Measurements from ENCODE around the gene RTL5.

DNA sequence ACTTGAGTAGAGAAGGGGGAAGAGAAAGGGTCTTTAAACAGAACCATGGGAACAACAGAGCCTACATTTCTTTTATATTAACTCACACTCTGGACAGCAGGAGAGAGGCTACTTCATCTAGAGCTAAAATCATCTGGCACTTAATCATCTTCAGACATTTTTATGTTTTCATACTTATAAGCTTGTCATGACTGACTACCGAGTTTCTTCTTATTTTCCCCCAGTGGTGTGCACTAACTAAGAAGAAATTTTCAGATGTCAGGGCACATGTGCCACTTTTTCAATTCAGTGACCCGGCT, 11.8 kb upstream of the RTL5 start:
- TF ChIP-seq, protein P1, sequence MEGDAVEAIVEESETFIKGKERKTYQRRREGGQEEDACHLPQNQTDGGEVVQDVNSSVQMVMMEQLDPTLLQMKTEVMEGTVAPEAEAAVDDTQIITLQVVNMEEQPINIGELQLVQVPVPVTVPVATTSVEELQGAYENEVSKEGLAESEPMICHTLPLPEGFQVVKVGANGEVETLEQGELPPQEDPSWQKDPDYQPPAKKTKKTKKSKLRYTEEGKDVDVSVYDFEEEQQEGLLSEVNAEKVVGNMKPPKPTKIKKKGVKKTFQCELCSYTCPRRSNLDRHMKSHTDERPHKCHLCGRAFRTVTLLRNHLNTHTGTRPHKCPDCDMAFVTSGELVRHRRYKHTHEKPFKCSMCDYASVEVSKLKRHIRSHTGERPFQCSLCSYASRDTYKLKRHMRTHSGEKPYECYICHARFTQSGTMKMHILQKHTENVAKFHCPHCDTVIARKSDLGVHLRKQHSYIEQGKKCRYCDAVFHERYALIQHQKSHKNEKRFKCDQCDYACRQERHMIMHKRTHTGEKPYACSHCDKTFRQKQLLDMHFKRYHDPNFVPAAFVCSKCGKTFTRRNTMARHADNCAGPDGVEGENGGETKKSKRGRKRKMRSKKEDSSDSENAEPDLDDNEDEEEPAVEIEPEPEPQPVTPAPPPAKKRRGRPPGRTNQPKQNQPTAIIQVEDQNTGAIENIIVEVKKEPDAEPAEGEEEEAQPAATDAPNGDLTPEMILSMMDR (IDR thresholded peaks at IDR 0.05) = no peak
- TF ChIP-seq POLR2A (IDR thresholded peaks at IDR 0.05) (no peak), POLR2AphosphoS5 (IDR thresholded peaks at IDR 0.05) (no peak)

Data from sigmoid colon (tissue), 4 donors.